ENCODE measurements around the gene COL8A1.

The COL8A1 gene

GRCh38 chr3:99842826-99843589 lies 204.6 kb downstream of the COL8A1 start:
- TF ChIP-seq GATA1 (IDR thresholded peaks at IDR 0.05; ENCODE audit: low read depth, low read length), result no peak
- DNase-seq, result peak; percentile 47 to 50

DNA sequence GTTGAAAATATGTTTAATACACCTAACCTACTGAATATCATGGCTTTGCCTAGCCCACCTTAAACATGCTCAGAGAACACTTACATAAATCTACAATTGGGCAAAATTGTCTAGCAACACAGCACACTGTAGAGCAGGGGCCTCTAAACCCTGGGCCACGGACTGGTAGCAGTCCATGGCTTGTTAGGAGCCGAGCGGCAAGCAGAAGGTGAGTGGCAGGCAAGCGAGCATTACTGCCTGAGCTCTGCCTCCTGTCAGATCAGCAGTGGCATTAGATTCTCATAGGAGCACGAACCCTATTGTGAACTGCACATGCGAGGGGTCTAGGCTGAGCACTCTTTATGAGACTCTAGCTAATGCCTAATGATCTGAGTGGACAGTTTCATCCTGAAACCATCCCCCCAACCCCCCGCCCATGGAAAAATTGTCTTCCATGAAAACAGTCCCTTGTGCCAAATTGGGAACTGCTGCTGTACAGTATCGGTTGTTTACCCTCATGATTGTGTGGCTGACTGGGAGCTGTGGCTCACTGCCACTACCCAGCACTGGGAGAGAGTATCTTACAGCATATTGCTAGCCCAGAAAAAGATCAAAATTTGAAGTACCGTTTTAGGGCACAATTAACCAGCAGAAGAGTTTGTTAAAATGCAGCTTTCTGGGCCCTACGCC lies 205.3 kb downstream of the COL8A1 start:
- TF ChIP-seq POLR2A (IDR thresholded peaks at IDR 0.05; ENCODE audit: low read length) (no peak), GATA1 (IDR thresholded peaks at IDR 0.05; ENCODE audit: low read depth, low read length) (no peak)
- DNase-seq, result no peak

DNA sequence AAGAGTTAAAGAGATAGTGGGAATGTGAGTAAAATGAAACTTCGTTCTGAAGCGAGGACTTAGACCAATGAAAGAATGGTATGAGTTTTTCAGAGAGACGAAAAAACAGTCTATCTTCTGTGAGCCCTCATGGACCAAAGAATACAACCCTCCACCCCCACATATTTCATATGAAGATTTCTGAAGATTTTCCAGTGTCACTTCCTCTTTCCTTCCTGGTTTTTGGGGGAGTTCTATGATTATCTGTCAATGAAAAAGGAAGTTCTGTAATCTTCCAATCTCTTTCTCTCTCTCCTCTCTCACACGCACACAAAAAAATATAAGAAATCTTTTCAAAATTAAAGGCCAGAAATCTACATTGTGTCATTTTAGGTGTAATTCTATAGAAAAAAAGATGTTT lies 206.9 kb downstream of the COL8A1 start:
- TF ChIP-seq GATA1 (IDR thresholded peaks at IDR 0.05; ENCODE audit: low read depth, low read length), result no peak
- no peak for TF ChIP-seq POLR2A (IDR thresholded peaks at IDR 0.05; ENCODE audit: low read length)
- no peak for DNase-seq

DNA sequence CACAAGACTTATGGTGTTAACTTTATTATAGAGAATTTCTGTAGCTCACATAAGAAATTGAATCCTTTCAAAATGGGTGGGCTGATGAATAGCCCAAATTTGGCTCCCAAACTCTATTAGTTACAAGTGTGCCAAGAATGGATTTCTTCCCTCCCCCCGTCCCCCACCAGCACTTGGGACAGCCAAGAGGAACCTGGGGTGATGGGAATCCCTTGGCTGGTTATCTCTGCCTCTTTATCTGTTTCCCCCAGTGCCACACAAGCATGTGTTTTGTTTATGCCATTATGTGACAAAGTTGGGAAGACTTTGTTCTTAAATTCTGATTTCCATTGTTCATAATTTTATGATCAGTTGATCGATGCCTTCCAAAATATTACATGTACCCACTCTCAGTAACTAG lies 207.6 kb downstream of the COL8A1 start:
- no peak for TF ChIP-seq POLR2A (IDR thresholded peaks at IDR 0.05; ENCODE audit: low read length)
- no peak for TF ChIP-seq GATA1 (IDR thresholded peaks at IDR 0.05; ENCODE audit: low read depth, low read length)
- DNase-seq, result peak; percentile 21 to 56

GRCh38 chr3:99846477-99847160 lies 208.2 kb downstream of the COL8A1 start:
- TF ChIP-seq GATA1 (IDR thresholded peaks at IDR 0.05; ENCODE audit: low read depth, low read length), result no peak
- no peak for TF ChIP-seq POLR2A (IDR thresholded peaks at IDR 0.05; ENCODE audit: low read length)
- peak; percentile 7 to 24 for DNase-seq

DNA sequence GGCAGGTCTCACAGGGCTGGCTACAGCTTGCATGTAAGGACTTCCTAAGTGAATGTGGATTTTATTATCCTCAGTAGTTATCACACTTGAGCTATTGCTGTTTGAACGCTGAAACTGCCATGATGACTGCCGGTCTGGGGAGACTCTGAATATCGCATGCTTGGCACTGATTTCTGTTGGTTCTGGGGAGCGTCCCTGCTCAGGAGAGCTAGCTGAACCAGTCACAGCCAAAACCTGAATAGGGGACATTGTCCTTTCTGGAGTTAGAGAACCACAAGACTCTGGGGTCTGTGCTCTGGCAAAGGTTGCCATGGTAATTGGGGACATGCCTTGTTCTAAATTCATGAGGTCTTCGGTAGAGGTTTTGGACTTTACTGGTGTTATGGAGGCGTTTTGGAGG lies 210.0 kb downstream of the COL8A1 start:
- DNase-seq, result no peak
- TF ChIP-seq POLR2A (IDR thresholded peaks at IDR 0.05; ENCODE audit: low read length) (no peak), GATA1 (IDR thresholded peaks at IDR 0.05; ENCODE audit: low read depth, low read length) (no peak)
